Forelimb muscle (tissue), 1 donor: ENCODE data around the gene NHLRC4. TPM values are rescaled to one million over a fixed set of nuclear protein-coding genes. Genes with fewer than 3 reads are reported as not detected.

Experiments
- DNase-seq: peaks from one replicate; pipeline ENCODE4 v3.0.0-alpha.2; 2013; ENCODE audit warnings: low read depth
- polyA plus RNA-seq: library from polyadenylated mRNA; unstranded; fragments of 120-200 nt; gene quantifications from one replicate; pipeline ENCODE4 v1.2.1, GENCODE V29; 2013; ENCODE audit not compliant: insufficient read length

NHLRC4 gene
- polyA plus RNA-seq, 1 donor, result 0.99 TPM

GRCh38 chr16:530111-530817 lies 36.5 kb upstream of the NHLRC4 start:
- no peak for DNase-seq

DNA sequence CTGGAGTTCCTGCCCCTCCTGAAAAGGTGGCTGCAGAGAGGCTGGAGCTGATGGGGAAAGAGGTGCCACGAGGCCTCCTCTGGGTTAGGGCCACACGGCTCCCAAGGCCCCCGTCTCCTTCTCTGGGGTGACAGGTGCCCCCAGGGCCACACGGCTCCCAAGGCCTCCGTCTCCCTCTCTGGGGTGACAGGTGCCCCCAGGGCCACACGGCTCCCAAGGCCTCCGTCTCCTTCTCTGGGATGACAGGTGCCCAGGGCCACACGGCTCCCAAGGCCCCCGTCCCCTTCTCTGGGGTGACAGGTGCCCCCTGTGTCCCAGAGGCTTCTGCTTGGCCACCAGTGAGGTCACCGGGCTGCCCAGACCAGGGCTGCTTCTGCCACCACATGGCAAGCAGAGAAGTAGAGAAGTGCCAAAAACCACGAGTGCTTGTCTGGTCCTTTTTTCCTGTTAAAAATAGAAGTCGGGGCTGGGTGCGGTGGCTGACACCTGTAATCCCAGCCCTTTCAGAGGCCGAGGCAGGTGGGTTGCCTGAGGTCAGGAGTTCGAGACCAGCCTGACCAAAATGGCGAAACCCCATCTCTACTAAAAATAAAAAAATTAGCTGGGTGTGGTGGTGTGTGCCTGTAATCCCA lies 35.2 kb upstream of the NHLRC4 start:
- DNase-seq, result no peak

DNA sequence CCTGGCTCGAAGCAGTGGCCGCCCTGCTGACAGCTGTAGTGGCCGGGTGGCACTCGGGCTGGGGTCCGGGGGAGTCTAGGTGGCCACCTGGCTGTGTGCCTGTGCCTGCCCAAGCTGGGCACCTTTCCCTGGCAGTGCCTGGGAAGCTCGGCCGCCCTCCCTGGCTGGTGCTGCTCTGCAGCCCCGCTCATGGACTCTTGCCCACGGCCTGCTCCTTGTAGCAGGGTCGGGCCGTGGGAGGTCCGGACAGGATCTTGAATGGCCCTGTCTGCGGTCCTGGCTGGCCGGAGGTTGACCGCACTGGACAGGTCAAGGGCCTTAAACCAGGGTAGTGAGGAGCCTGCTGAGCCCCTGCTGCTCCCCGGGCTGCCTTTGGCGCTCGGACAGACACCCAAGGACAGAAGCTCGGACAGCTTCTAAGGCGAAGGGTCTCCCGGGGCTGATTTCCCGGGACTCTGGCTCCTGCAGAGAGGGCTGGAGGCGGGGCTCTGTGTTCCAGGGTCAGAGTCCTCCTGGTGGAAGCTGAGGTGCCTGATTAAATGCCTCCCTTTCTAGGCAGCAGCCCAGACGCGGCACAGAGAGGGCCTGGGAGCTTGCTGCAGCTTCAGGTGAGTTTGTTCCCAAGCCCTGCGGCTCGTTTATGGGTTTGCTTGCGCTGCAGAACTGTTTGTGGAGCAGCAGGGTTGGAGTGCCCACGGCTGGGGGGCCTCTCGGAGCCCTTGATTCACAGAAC lies 33.2 kb upstream of the NHLRC4 start:
- no peak for DNase-seq

- DNase-seq, result no peak
Measured at GRCh38 chr16:534135-534534, 32.7 kb upstream of the NHLRC4 start.

- no peak for DNase-seq
Measured at GRCh38 chr16:534856-535445, 31.9 kb upstream of the NHLRC4 start.

GRCh38 chr16:535446-536405 lies 31.1 kb upstream of the NHLRC4 start:
- no peak for DNase-seq

- DNase-seq, result no peak
Measured at GRCh38 chr16:536746-537145, 30.1 kb upstream of the NHLRC4 start.

- DNase-seq, result no peak
Measured at GRCh38 chr16:537415-538335, 29.1 kb upstream of the NHLRC4 start.

GRCh38 chr16:539901-540530 lies 26.8 kb upstream of the NHLRC4 start:
- DNase-seq, result no peak

- no peak for DNase-seq
Measured at GRCh38 chr16:540645-541340, 26.0 kb upstream of the NHLRC4 start.

- DNase-seq, result no peak
Measured at GRCh38 chr16:543301-544164, 23.3 kb upstream of the NHLRC4 start.

- no peak for DNase-seq
Measured at GRCh38 chr16:544517-544916, 22.3 kb upstream of the NHLRC4 start.

- DNase-seq, result no peak
Measured at GRCh38 chr16:546909-547770, 19.7 kb upstream of the NHLRC4 start.

- no peak for DNase-seq
Measured at GRCh38 chr16:548586-548985, 18.2 kb upstream of the NHLRC4 start.

GRCh38 chr16:549544-550263 lies 17.1 kb upstream of the NHLRC4 start:
- DNase-seq, result no peak

- DNase-seq, result no peak
Measured at GRCh38 chr16:551210-551609, 15.6 kb upstream of the NHLRC4 start.

DNA sequence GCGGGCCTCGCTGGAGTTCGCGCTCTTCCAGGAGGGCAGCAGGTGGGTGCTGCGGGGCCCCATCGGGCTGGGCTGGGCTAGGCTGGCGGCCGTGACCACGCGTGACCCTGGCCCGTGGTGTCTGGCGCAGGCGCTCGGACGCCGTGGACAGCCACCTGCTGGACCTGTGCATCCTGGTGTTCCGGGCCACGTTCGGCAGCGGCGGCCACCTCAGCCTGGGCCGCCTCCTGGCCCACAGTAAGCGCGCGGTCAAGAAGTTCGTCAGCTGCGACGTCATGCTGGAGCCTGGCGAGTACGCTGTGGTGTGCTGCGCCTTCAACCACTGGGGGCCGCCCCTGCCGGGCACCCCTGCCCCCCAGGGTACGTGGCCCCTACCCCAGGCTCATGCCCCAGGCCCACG lies 14.6 kb upstream of the NHLRC4 start:
- no peak for DNase-seq
